ENCODE data around the gene BPI. TPM values are rescaled to one million over a fixed set of nuclear protein-coding genes. Genes with fewer than 3 reads are reported as not detected.

The BPI gene
- total and polyA plus RNA-seq, 2 experiments from 2014 or later, result 0.10 TPM; not detected in 1

DNA sequence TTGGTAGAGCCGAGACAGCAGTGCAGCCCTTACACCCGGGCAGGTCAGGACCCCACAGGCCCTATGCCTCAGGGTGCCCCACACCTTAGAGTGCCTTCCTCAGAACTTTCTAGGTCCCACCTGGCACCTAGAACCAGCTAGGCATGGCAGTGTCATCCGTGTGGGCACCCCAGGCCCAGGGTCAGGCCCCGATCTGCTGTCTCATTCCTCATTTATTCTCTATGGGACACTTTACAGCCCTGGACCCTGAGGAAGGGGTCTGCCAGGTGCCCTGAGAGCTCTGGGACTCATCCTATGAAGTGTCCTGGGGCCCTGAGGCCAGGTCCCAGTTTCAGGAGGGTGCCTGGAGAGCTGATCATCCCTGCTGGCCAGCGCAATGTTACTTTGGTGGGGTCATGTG, 8.1 kb upstream of the BPI start:
- WGBS, 2 experiments (ENCODE audit: low coverage in 1 of 2, low lambda C conversion rate in 2 of 2, missing lambda C conversion rate in 2 of 2), result 84% methylated on average over 5 of the region's 5 CpGs

DNA sequence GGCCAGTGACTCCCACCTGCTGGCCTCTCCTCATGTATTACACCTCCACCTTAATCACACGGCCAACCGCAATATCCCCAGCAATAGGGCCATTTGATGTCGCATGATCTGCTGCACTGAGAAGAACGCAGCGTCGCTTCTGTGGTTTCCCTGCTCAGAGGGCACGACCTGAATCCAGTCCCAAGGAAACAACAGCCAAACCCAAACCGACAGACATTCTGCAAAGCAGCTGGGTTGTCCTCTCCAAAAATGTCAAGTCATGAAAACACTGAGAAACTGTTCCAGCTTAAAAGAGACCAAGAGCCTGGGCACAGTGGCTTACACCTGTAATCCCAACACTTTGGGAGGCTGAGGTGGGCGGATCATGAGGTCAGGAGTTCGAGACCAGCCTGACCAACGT, 7.5 kb upstream of the BPI start:
- no peak for DNase-seq
- Histone ChIP-seq H3K79me2 (ENCODE audit: insufficient read depth) (no peaks in the 10 kb centered on the region), H3K9me3 (ENCODE audit: low read depth) (no peaks in the 10 kb centered on the region), H3K4me1 (ENCODE audit: insufficient read depth) (peaks cover 9% of the 10 kb centered on the region), H3K36me3 (ENCODE audit: low read depth) (no peaks in the 10 kb centered on the region), H3K9ac (no peak overlapping the region), H3K27ac (no peak overlapping the region), H3F3A (ENCODE audit: insufficient read depth) (no peaks in the 10 kb centered on the region), H3K4me3 (no peak overlapping the region), H3K27me3 (replicated peaks; ENCODE audit: insufficient read depth) (no peaks in the 10 kb centered on the region), H3K4me2 (ENCODE audit: unreplicated experiment) (no peak overlapping the region), H2AFZ (no peak overlapping the region), H4K20me1 (ENCODE audit: insufficient read depth) (no peaks in the 10 kb centered on the region), H3K9me2 (ENCODE audit: insufficient read depth) (no peaks in the 10 kb centered on the region)
- TF ChIP-seq EZH2 (IDR thresholded peaks at IDR 0.05; ENCODE audit: insufficient read depth, poor library complexity, severe bottlenecking) (no peak), EZH2phosphoT487 (IDR thresholded peaks at IDR 0.05; ENCODE audit: insufficient read depth, low read depth) (no peak)
- WGBS, 2 experiments (ENCODE audit: low coverage in 1 of 2, low lambda C conversion rate in 2 of 2, missing lambda C conversion rate in 2 of 2), result 76 to 80% methylated on average over 11 of the region's 11 CpGs
- in situ Hi-C loops (cut with MboI), result no loop called here

More for the DNA sequence above, 8.1 kb upstream of the BPI start:
- Histone ChIP-seq H2AFZ (no peak overlapping the region), H3K9ac (no peak overlapping the region), H3K79me2 (ENCODE audit: insufficient read depth) (no peaks in the 10 kb centered on the region), H3K9me3 (ENCODE audit: low read depth) (no peaks in the 10 kb centered on the region), H3K27me3 (replicated peaks; ENCODE audit: insufficient read depth) (no peaks in the 10 kb centered on the region), H3K4me2 (ENCODE audit: unreplicated experiment) (no peak overlapping the region), H3K27ac (no peak overlapping the region), H3K36me3 (ENCODE audit: low read depth) (no peaks in the 10 kb centered on the region), H3K4me1 (ENCODE audit: insufficient read depth) (peaks cover 9% of the 10 kb centered on the region), H3K4me3 (no peak overlapping the region), H3F3A (ENCODE audit: insufficient read depth) (no peaks in the 10 kb centered on the region), H3K9me2 (ENCODE audit: insufficient read depth) (no peaks in the 10 kb centered on the region), H4K20me1 (ENCODE audit: insufficient read depth) (no peaks in the 10 kb centered on the region)
- TF ChIP-seq EZH2 (IDR thresholded peaks at IDR 0.05; ENCODE audit: insufficient read depth, poor library complexity, severe bottlenecking), result no peak
- DNase-seq, result no peak
- in situ Hi-C loops (cut with MboI), result no loop called here

DNA sequence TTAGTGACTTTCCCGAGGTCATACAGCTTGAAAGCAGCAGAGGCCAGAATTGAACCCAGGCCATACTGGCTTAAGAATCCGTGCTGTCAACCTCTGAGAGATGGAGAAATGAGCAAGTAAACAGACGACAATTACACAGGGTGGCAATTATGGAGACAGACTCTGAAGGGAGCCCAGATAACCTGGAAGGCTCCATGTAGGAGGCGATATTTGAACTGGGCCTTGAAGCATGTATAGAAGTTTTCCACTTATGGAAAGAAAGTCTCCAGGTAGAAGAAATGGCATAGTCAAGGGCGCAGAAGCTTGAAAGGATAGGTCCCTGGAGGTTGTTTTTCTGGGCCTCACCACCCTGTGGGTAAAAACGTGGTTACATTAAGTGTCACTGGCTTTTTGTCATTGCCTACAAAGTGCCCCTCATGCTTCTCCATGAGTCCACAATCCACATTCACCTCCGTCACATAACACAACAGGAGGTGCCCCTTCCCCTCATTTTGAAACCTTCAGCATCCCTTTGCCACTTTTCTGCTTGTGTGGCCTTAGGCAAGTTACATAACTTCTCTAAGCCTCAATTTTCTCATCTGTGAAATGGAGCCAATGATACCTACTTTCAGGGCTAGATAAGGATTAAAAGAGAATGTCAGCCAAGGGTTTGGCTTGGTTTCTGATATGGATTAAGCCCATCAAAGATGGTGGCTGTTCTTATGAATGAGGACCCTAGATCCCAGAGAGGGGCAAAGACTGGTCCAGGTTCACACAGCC, 5.9 kb upstream of the BPI start:
- TF ChIP-seq EZH2phosphoT487 (IDR thresholded peaks at IDR 0.05; ENCODE audit: insufficient read depth, low read depth) (no peak), EZH2 (IDR thresholded peaks at IDR 0.05; ENCODE audit: insufficient read depth, poor library complexity, severe bottlenecking) (no peak)
- Histone ChIP-seq H3K27ac (peak overlapping the region; percentile 36), H3K4me1 (ENCODE audit: insufficient read depth) (peaks cover 9% of the 10 kb centered on the region), H2AFZ (peak overlapping the region; percentile 84), H4K20me1 (ENCODE audit: insufficient read depth) (no peaks in the 10 kb centered on the region), H3K9ac (peak overlapping the region; percentile 53), H3K4me3 (no peak overlapping the region), H3K36me3 (ENCODE audit: low read depth) (no peaks in the 10 kb centered on the region), H3K9me2 (ENCODE audit: insufficient read depth) (no peaks in the 10 kb centered on the region), H3K79me2 (ENCODE audit: insufficient read depth) (no peaks in the 10 kb centered on the region), H3K9me3 (ENCODE audit: low read depth) (no peaks in the 10 kb centered on the region), H3F3A (ENCODE audit: insufficient read depth) (no peaks in the 10 kb centered on the region), H3K4me2 (ENCODE audit: unreplicated experiment) (no peak overlapping the region), H3K27me3 (replicated peaks; ENCODE audit: insufficient read depth) (no peaks in the 10 kb centered on the region)
- in situ Hi-C loops (cut with MboI), result no loop called here
- no peak for DNase-seq
- WGBS, 2 experiments (ENCODE audit: low coverage in 1 of 2, low lambda C conversion rate in 2 of 2, missing lambda C conversion rate in 2 of 2), result 96 to 98% methylated on average over 7 of the region's 7 CpGs

DNA sequence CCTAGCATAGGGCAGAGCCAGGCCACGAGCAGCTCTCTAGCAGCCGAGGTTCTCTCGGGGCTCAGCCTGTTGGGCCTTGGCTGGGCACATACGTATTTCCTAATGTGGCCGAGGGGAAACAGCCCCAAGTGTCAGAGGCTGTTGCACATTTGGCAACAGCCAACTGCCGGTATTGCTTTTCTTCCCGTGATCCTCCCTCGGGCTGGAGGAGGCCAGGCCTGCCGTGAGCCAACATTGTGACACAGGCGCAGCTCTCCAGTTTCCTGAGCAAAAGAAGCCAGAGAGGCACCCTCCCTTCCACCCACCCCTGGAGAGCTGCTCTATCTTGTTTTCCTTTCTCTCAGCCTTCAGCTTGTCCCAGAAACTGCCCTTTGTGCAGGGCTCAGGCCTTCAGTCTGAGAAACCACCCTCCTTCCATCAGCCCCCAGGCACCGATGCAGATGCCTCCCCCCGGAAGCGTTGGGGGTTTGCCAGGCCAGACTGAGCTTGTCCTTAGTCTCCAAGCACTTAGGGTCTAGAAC, 5.1 kb upstream of the BPI start:
- Histone ChIP-seq H3K27me3 (replicated peaks; ENCODE audit: insufficient read depth) (no peaks in the 10 kb centered on the region), H2AFZ (peak overlapping the region; percentile 84), H3F3A (ENCODE audit: insufficient read depth) (no peaks in the 10 kb centered on the region), H3K9me3 (ENCODE audit: low read depth) (no peaks in the 10 kb centered on the region), H3K9me2 (ENCODE audit: insufficient read depth) (no peaks in the 10 kb centered on the region), H4K20me1 (ENCODE audit: insufficient read depth) (no peaks in the 10 kb centered on the region), H3K9ac (peak overlapping the region; percentile 53), H3K4me1 (ENCODE audit: insufficient read depth) (peaks cover 9% of the 10 kb centered on the region), H3K4me3 (no peak overlapping the region), H3K36me3 (ENCODE audit: low read depth) (no peaks in the 10 kb centered on the region), H3K27ac (peak overlapping the region; percentile 36), H3K4me2 (ENCODE audit: unreplicated experiment) (no peak overlapping the region), H3K79me2 (ENCODE audit: insufficient read depth) (no peaks in the 10 kb centered on the region)
- peak; percentile 78 for DNase-seq
- TF ChIP-seq EZH2 (IDR thresholded peaks at IDR 0.05; ENCODE audit: insufficient read depth, poor library complexity, severe bottlenecking) (no peak), EZH2phosphoT487 (IDR thresholded peaks at IDR 0.05; ENCODE audit: insufficient read depth, low read depth) (no peak)
- in situ Hi-C loops (cut with MboI), result no loop called here
- WGBS, 2 experiments (ENCODE audit: low coverage in 1 of 2, low lambda C conversion rate in 2 of 2, missing lambda C conversion rate in 2 of 2), result 11 to 21% methylated on average over 13 of the region's 13 CpGs

Data from GM23248 (cell line).